NCI-H524 treated with DMSO at 0.1 percent for 48 hours (cell line): ENCODE data around the gene ADTRP.
"Not testable (repeated sequence)": the region's sequence is repeated elsewhere in the genome, so short reads cannot be mapped to it uniquely, and the experiment has no call there.

Experiments
- DNase-seq: peaks from one replicate; lab custom pipeline; 2025; lab: John Stamatoyannopoulos, UW

ADTRP gene

GRCh38 chr6:11803591-11803971 is 25.0 kb upstream of the ADTRP start:
- DNase-seq = no peak

GRCh38 chr6:11802886-11803590 is 24.4 kb upstream of the ADTRP start:
- DNase-seq = no peak

GRCh38 chr6:11800531-11800930 is 21.9 kb upstream of the ADTRP start:
- not testable (repeated sequence) for DNase-seq

GRCh38 chr6:11798538-11798937 is 19.9 kb upstream of the ADTRP start:
- no peak for DNase-seq

DNA sequence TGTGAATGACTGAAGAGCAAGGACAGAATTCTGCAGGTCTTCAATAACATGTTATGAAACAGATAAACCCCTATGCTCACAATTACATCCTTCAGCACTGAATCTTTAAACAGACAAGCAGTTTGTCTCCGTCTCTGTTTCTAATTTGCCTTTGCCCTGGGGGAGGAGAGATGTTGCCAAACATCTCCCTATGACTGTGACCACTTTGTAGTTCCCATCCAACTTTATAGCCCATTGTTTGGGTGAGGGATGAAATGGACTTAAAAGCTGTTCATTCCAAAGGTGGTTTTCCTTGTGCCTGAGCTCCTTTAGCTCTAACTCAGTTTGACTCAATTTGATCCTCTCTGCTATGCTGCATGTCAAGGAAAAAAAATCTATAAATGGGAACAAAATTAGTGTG is 19.5 kb upstream of the ADTRP start:
- no peak for DNase-seq

DNA sequence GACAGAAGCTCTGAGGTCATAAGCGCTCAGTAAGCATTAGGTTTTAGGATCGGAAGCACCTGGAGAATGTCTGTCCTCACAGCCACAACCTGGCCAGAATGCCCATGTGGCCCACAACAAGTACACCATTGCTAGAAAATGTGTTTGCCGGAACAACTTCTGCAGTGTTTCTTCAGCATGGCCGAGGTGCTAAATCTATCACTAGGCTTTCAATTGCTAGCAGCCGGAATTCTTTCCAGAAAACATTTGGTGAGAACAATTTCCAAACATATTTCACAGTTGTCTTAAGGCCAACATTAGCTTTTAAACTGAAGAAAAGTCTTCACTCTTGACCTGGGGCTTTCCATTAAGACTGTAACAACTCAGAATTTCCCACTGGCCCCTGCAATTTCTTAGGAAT is 18.2 kb upstream of the ADTRP start:
- DNase-seq = no peak

- DNase-seq = no peak
These were observed 16.8 kb upstream of the ADTRP start for GRCh38 chr6:11795403-11795802.

- DNase-seq = no peak
These were observed 14.7 kb upstream of the ADTRP start for GRCh38 chr6:11793277-11793676.

DNA sequence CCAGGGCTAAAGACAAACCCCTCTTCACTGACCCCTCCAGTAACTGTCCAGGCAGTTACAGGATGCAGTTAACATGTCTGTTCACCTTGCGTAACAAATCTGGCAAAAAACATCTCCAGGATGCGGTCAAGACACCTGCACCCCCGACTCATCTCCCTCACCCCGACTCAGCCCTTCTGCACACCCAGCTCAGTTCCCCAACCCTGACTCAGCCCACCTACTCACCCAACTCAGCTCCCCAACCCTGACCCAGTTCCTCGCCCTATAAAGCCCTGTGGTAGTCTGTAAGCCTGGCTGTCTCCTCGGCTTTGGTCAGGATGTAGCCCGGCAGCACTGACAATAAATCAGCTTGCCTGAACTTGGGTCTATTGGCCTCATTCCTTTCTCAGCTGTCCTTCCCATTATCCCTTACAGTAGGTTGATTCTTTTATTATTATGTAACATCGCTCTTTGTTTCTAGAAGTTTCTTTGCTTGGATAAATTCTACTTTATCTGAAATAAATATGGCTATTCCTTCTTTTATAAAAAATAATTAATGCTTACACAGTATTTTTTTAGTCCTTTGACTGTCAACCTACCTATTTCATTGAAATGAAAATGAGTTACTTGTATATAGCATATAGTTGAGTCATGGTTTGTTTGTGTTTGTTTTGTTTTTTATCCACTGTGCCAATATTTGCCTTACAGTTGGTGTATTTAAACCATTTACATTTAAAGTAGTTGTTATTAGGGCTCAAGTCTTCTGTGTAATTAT is 12.9 kb upstream of the ADTRP start:
- no peak for DNase-seq

- DNase-seq = no peak
These were observed 11.1 kb upstream of the ADTRP start for GRCh38 chr6:11789744-11790143.

GRCh38 chr6:11788043-11788442 is 9.4 kb upstream of the ADTRP start:
- no peak for DNase-seq

- DNase-seq = no peak
These were observed 7.4 kb upstream of the ADTRP start for GRCh38 chr6:11785774-11786579.

- no peak for DNase-seq
These were observed 6.8 kb upstream of the ADTRP start for GRCh38 chr6:11785415-11785773.

GRCh38 chr6:11784341-11784740 is 5.7 kb upstream of the ADTRP start:
- DNase-seq = no peak

DNA sequence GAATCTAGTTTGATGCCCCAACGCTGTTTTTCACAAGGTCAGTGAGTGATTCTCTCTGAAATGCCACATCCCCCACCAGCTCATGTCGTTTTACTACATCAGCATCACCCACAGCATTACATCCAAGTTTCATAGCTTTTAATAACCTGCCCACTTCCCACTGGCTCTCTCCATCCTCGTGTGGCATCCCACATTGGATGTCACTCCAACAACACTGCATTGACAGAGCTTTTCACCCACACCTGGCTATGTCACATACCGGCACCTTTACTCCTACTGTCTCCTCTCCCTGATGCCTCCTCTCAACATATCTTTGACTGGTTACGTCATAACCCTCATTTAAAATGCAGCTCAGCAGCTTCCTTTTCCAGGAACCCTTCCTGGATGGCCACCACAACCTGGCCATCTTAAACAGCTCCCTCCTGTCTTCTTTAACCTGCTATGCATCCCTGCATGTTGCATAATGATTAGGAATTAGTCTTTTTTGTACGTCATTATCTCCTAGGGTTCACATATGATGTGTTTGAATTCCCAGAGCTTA is 5.0 kb upstream of the ADTRP start:
- DNase-seq = no peak

GRCh38 chr6:11782524-11782923 is 3.9 kb upstream of the ADTRP start:
- DNase-seq = no peak

- DNase-seq = no peak
These were observed 1.5 kb upstream of the ADTRP start for GRCh38 chr6:11780097-11780428.

DNA sequence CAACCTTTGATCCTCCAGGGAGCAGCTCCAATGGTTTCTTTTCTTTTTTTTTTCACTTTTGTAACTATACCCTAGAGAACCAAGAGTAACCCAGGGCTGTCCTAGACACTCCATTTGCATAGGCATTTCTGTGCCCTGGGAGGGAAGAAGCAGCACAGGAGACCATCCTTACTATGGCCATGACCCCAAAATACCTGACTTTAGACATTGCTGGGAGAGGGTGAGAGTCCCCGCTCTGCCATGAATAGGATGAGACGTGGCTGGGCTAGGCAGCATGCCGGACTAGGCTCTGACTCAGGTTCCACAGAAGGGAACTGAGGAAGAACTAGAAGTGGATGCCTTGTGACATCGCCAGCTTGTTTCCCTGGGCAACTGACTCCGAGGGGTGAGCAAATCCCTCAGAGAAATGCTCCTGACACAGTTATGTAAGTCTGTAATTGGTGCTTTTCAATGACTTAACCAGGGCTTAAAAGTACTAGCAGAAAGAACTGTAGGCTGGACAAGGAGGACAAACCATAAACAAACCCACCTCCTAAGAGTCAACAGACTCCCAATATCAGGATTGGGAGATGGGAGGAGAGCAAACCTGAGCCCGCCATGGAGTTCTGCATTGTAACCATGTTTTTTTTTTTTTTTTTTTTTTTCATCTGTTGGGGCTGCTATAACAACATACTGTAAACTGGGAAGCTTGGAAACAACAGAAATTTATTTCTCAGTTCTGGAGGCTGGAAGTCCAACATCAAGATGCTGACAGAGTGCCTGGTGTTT is 910 bp upstream of the ADTRP start:
- DNase-seq = no peak

DNA sequence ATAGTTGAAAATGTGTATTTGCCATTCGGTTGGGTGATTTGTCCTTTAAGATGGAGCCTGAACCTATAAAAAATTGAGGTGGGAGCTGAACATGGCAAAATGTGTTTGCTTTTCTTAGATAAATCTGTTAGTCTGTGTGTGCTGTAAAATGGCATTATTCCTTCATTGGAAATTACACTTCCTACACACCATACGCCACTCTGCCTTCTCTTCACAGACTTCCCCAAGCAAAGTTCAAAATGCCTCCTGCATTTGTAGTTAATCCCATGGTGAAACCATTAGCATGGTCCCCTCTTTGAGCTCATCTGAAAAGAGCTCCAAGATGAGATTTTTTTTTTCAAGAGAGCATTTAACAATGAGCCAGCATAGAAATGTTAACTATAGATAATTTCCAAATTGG is 567 bp downstream of the ADTRP start:
- DNase-seq = no peak

DNA sequence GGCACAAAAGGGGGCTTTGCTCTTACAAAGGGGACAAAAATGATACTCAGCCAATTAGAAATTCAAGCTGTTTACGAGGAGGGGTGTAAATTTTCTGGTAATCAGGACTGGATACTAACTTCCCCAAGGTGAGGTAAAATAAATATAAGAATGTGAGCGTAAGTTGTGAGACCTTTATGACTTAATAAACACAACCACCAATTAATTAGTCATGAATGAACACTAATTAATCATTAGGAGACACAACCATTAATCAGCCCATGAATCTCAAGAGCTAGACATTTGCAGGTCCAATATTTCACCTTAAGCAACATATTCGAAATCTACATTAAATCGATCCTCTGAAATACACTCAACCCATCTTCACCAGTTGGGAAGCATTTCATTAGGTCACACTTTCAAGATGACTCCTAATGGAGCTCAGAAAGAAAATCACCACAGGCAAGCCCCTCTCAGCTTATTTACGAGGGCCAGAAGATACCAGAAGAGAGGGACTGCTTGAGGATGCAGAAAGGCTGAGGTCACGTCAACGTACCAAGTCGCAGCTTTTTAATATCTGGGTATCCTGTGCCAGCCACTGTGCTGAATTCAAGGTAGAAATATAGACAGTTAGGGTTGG is 2.7 kb downstream of the ADTRP start:
- no peak for DNase-seq

GRCh38 chr6:11774426-11774825 is 4.2 kb downstream of the ADTRP start:
- DNase-seq = no peak

DNA sequence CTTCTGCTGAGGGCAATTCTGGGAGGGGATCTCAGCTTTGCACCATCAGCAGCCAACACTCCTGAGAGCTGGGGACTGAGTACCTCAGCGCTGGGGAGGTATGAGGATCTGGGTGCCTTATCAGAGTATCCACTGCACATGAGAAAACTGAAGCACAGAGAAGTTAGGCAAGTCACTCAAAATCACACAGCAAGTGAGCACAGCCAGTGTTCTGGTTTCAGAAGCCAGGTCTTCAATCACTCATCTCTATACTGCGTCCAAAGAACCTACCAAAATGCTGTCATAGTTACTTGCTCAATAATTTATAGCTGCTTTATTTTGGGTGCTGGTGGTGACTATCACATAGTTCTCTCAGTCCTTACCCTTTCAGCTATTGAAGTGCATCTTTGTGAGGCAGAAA is 5.0 kb downstream of the ADTRP start:
- DNase-seq = no peak
